IMR-90 (cell line): ENCODE data around the gene CCDC27. TPM values are rescaled to one million over a fixed set of nuclear protein-coding genes. Genes with fewer than 3 reads are reported as not detected.

Source experiments
- ATAC-seq: fragments of 200-7000 bp; cut with Tn5 transposase; 2 replicates; pipeline ENCODE4 v1.9.1; 2020; ENCODE audit warnings: low read depth, mild to moderate bottlenecking, moderate library complexity
- BruUV-seq: library from RNA; stranded (reverse); fragments of 400-500 nt; replicated peaks from 2 replicates; lab custom pipeline; 2021; lab: Mats Ljungman, UMichigan
- CTCF ChIA-PET: fragments of 300-600 bp; formaldehyde crosslinking; extraction: SDS; loops from one replicate; lab custom pipeline; 2021; ENCODE audit warnings: antibody characterized with exemption; lab: Yijun Ruan, JAX
- POLR2A ChIA-PET: fragments of 300-600 bp; sonication (Branson Sonifier 250); formaldehyde crosslinking; loops from one replicate; lab custom pipeline; 2022; ENCODE audit warnings: antibody characterized with exemption; ENCODE audit not compliant: unreplicated experiment; lab: Charles Lee
- DNase-seq: peaks from one replicate; pipeline ENCODE4 v3.0.0; 2013
- H2AFZ ChIP-seq: replicated peaks from 2 replicates; pipeline ENCODE3; 2013; ENCODE audit warnings: low read length, mild to moderate bottlenecking; ENCODE audit not compliant: poor library complexity
- H2AK5ac ChIP-seq: 2 replicates; pipeline ENCODE4 v1.6.1; 2013; ENCODE audit warnings: low read depth, low read length, inconsistent platforms
- H2AK9ac ChIP-seq: replicated peaks from 2 replicates; pipeline ENCODE3; 2013; ENCODE audit warnings: mild to moderate bottlenecking, low read depth, low read length, moderate library complexity; ENCODE audit not compliant: poor library complexity
- H2BK120ac ChIP-seq: 2 replicates; pipeline ENCODE4 v1.6.1; 2013; ENCODE audit warnings: low read depth, low read length, inconsistent platforms
- H2BK15ac ChIP-seq: 3 replicates; pipeline ENCODE4 v1.6.1; 2013; ENCODE audit warnings: low read depth, low read length, inconsistent platforms
- H2BK20ac ChIP-seq: 2 replicates; pipeline ENCODE4 v1.6.1; 2013; ENCODE audit warnings: low read depth, mild to moderate bottlenecking, inconsistent platforms, low read length, moderate library complexity
- H2BK5ac ChIP-seq: 2 replicates; pipeline ENCODE4 v1.6.1; 2013; ENCODE audit warnings: mild to moderate bottlenecking, low read depth, low read length, inconsistent platforms; ENCODE audit not compliant: poor library complexity, severe bottlenecking
- H3K14ac ChIP-seq: replicated peaks from 2 replicates; pipeline ENCODE4 v1.6.1; 2013; ENCODE audit warnings: low read depth, low read length, inconsistent platforms
- H3K18ac ChIP-seq: 2 replicates; pipeline ENCODE4 v1.6.1; 2013; ENCODE audit warnings: low read depth, low read length, control low read depth
- H3K23ac ChIP-seq: 2 replicates; pipeline ENCODE4 v1.6.1; 2013; ENCODE audit warnings: low read depth, low read length, inconsistent platforms
- H3K27ac ChIP-seq: 2 replicates; pipeline ENCODE4 v1.5.1; 2013; ENCODE audit warnings: mild to moderate bottlenecking, control low read depth, low read length; ENCODE audit not compliant: insufficient read depth
- H3K27me3 ChIP-seq: 2 replicates; pipeline ENCODE4 v1.6.1; 2013; ENCODE audit warnings: low read length; ENCODE audit not compliant: control insufficient read depth, insufficient read depth
- H3K36me3 ChIP-seq: 2 replicates; pipeline ENCODE4 v1.6.1; 2013; ENCODE audit warnings: low read length, mixed read lengths; ENCODE audit not compliant: control insufficient read depth, insufficient read depth
- H3K4ac ChIP-seq: 2 replicates; pipeline ENCODE4 v1.6.1; 2013; ENCODE audit warnings: low read depth, low read length, inconsistent platforms
- H3K4me1 ChIP-seq: 2 replicates; pipeline ENCODE4 v1.6.1; 2013; ENCODE audit warnings: low read length, mixed read lengths; ENCODE audit not compliant: control insufficient read depth, insufficient read depth
- H3K4me2 ChIP-seq: 2 replicates; pipeline ENCODE4 v1.6.1; 2013; ENCODE audit warnings: low read depth, mild to moderate bottlenecking, control low read depth, low read length, moderate library complexity
- H3K4me3 ChIP-seq: 2 replicates; pipeline ENCODE4 v1.5.1; 2013; ENCODE audit warnings: low read depth, mild to moderate bottlenecking, control low read depth, low read length, moderate library complexity; ENCODE audit not compliant: insufficient read depth
- H3K56ac ChIP-seq: 2 replicates; pipeline ENCODE4 v1.6.1; 2013; ENCODE audit warnings: low read length, inconsistent platforms; ENCODE audit not compliant: insufficient read depth; ENCODE audit errors: extremely low read depth
- H3K79me1 ChIP-seq, 2 experiments: 2 replicates each; pipeline ENCODE4 v1.6.1; 2013; ENCODE audit warnings: low read length in 2 of 2, inconsistent platforms in 1 of 2, low read depth in 1 of 2
- H3K9ac ChIP-seq: 2 replicates; pipeline ENCODE4 v1.6.1; 2013; ENCODE audit warnings: low read depth, low read length, control low read depth
- H3K9me1 ChIP-seq: 2 replicates; pipeline ENCODE4 v1.6.1; 2013; ENCODE audit warnings: low read length, inconsistent platforms; ENCODE audit not compliant: insufficient read depth
- H3K9me3 ChIP-seq: 2 replicates; pipeline ENCODE4 v1.6.1; 2013; ENCODE audit warnings: low read length; ENCODE audit not compliant: control insufficient read depth, insufficient read depth
- H4K20me1 ChIP-seq: 2 replicates; pipeline ENCODE4 v1.6.1; 2013; ENCODE audit warnings: low read length, inconsistent platforms; ENCODE audit not compliant: insufficient read depth
- H4K5ac ChIP-seq: 2 replicates; pipeline ENCODE4 v1.6.1; 2013; ENCODE audit warnings: mild to moderate bottlenecking, low read depth, low read length, control low read depth
- H4K8ac ChIP-seq, 2 experiments: 2 replicates each; pipeline ENCODE4 v1.6.1; 2013; ENCODE audit warnings: low read depth in 2 of 2, low read length in 2 of 2, control low read depth in 1 of 2, inconsistent platforms in 1 of 2
- H4K91ac ChIP-seq: 2 replicates; pipeline ENCODE4 v1.6.1; 2013; ENCODE audit warnings: low read depth, low read length, inconsistent platforms; ENCODE audit not compliant: insufficient read depth
- CEBPB ChIP-seq: IDR thresholded peaks from 2 replicates; pipeline ENCODE4 v1.6.1; 2012; ENCODE audit warnings: low read depth, low read length, improper control_type of control experiment
- FOS ChIP-seq: fragments of 150-350 bp; IDR thresholded peaks from 2 replicates; pipeline ENCODE4 v1.6.1; 2016; ENCODE audit warnings: low read depth, low read length
- MXI1 ChIP-seq: IDR thresholded peaks from 2 replicates; pipeline ENCODE4 v1.6.1; 2012; ENCODE audit warnings: low read depth, mild to moderate bottlenecking, low read length, moderate library complexity, borderline replicate concordance
- WGBS, 2 experiments: methylation state at CpG; one replicate each; pipeline versions ENCODE4 v1.1.5 to v1.1.7; 2013; ENCODE audit warnings: missing lambda C conversion rate in 2 of 2; ENCODE audit not compliant: insufficient read length in 1 of 2; ENCODE audit errors: extremely low coverage in 2 of 2; 5-methylcytosine and 5-hydroxymethylcytosine counted together
- dilution Hi-C: fragments of 300-500 bp; cut with HindIII; formaldehyde crosslinking; loops from one replicate; pipeline ENCODE4 v1.14.3; 2018; ENCODE audit warnings: low sequenced_read_pairs; ENCODE audit not compliant: unreplicated experiment
- in situ Hi-C: fragments of 300-500 bp; cut with MboI; formaldehyde crosslinking; loops from 3 replicates; pipeline ENCODE4 v1.14.3; 2019; ENCODE audit warnings: low sequenced_read_pairs, inconsistent platforms, mixed read lengths
- intact Hi-C: fragments of 100-400 bp; cut with micrococcal nuclease; formaldehyde crosslinking; loops from 2 replicates; pipeline ENCODE4 v1.10.0; 2022
- microRNA-seq, 2 experiments: library from miRNA; stranded (forward) in 1 of 2; unstranded in 1 of 2; fragments of 10-50 nt in 1 of 2; fragments of <30 nt in 1 of 2; gene quantifications in 1 of 2; microRNA quantifications in 1 of 2; one replicate each; pipeline versions ENCODE3 to v1.1.0; 2013 to 2020; ENCODE audit not compliant: insufficient read depth in 1 of 2, insufficient read length in 1 of 2, unreplicated experiment in 1 of 2
- polyA plus RNA-seq, 3 experiments: library from polyadenylated mRNA; depleted of rRNA; stranded (reverse); fragments of >200 nt; gene quantifications; 2 replicates each; pipeline ENCODE4 v1.2.3, GENCODE V29; 2012; ENCODE audit warnings: low replicate concordance in 1 of 3
- small RNA-seq, 5 experiments: library from RNA; depleted of rRNA; stranded (forward); fragments of <200 nt; gene quantifications; one replicate each; pipeline ENCODE3, GENCODE V24; 2012
- total RNA-seq: library from RNA; depleted of rRNA; stranded (reverse); fragments of >200 nt; gene quantifications from 2 replicates; pipeline ENCODE4 v1.2.3, GENCODE V29; 2012; rRNA removed

CCDC27 gene
- total and polyA plus RNA-seq, 2 of the 4 experiments (the other 2 are of a cell fraction): not detected

DNA sequence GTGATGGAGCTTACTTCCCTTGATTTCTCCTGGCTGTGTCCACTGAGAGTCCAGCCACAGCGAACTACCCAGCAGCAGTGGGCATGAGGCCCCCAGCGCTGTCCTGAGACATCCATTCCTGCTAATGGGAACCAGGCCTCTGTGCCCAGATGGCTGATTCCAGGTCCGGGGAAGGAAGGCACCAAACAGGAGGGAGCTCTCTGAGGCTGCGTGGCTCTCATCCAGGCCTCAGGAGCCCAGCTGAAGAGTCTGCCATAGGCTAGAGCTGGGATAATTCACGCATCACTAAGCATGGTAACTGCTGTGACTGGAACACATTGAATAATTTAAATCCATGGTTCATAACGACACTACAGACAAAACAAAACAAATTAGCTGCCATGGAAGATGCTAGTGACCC is 68.8 kb downstream of the CCDC27 start:
- H3K36me3 ChIP-seq: peaks cover 45% of the 10 kb centered on the region
- H2AK5ac ChIP-seq: no peak overlapping the region
- H3K9me1 ChIP-seq: no peaks in the 10 kb centered on the region
- no peak overlapping the region for H2AK9ac ChIP-seq
- no peak overlapping the region for H2BK5ac ChIP-seq
- no peak overlapping the region for H4K91ac ChIP-seq
- DNase-seq: no peak
- no peak overlapping the region for H2BK20ac ChIP-seq
- intact Hi-C loops: no loop called here
- no peak overlapping the region for H3K4ac ChIP-seq
- no peaks in the 10 kb centered on the region for H3K27me3 ChIP-seq
- BruUV-seq: no TSS peak
- H3K56ac ChIP-seq: no peak overlapping the region
- no peaks in the 10 kb centered on the region for H3K79me1 ChIP-seq
- H3K14ac ChIP-seq: no peak overlapping the region
- no peak overlapping the region for H3K23ac ChIP-seq
- H2BK120ac ChIP-seq: no peak overlapping the region
- H2AFZ ChIP-seq: no peak overlapping the region
- H3K4me3 ChIP-seq: no peak overlapping the region
- no peaks in the 10 kb centered on the region for H3K4me1 ChIP-seq
- no peak overlapping the region for H3K9ac ChIP-seq
- H3K27ac ChIP-seq: no peak overlapping the region
- H4K20me1 ChIP-seq: no peaks in the 10 kb centered on the region
- H3K9me3 ChIP-seq: no peaks in the 10 kb centered on the region
- in situ Hi-C loops: no loop called here
- 100% methylated on average over 2 of the region's 6 CpGs; no CpG with 5 or more reads in 1 of the 2 experiments for WGBS, 2 experiments
- H2BK15ac ChIP-seq: no peak overlapping the region
- no peak for ATAC-seq
- H4K8ac ChIP-seq: no peak overlapping the region
- no peak overlapping the region for H3K18ac ChIP-seq
- POLR2A ChIA-PET: no interaction called here
- TF ChIP-seq MXI1 (no peak), CEBPB (no peak), FOS (no peak)
- CTCF ChIA-PET: no interaction called here
- H4K5ac ChIP-seq: no peak overlapping the region
- H3K4me2 ChIP-seq: no peak overlapping the region
- dilution Hi-C loops: no loop called here

Small RNA genes within 50 kb of the gene (microRNA-seq; reads per million reads assigned to microRNA genes)
- not detected for gene RF02197 (ENCODE audit: insufficient read depth, insufficient read length)
- not detected for gene RN7SL574P (ENCODE audit: insufficient read depth, insufficient read length)

Small RNA genes within 50 kb of the gene (small RNA-seq; reads per million reads assigned to genes)
- 0 reads per million in 5 experiments for gene RF02197
- gene RN7SL574P: 0 reads per million in 5 experiments

Other genes starting within 250 kb of the CCDC27 start
- gene MEGF6, start 140.9 kb upstream of the CCDC27 start, total RNA-seq: 0.56 and 0.72 TPM in 2 replicates
- gene MEGF6, start 140.9 kb upstream of the CCDC27 start, polyA plus RNA-seq (2012; rRNA removed): 4.1 and 5.4 TPM in 2 replicates
- gene TPRG1L, start 127.4 kb upstream of the CCDC27 start, total RNA-seq: 25.3 and 25.6 TPM in 2 replicates
- gene TPRG1L, start 127.4 kb upstream of the CCDC27 start, polyA plus RNA-seq (2012; rRNA removed): 38.1 and 39.5 TPM in 2 replicates
- 9.2 and 10.8 TPM in 2 replicates for gene WRAP73, start 102.3 kb upstream of the CCDC27 start, total RNA-seq
- gene WRAP73, start 102.3 kb upstream of the CCDC27 start, polyA plus RNA-seq (2012; rRNA removed): 23.6 and 24.4 TPM in 2 replicates
- not detected in 2 replicates for gene TP73, start 99.9 kb upstream of the CCDC27 start, total RNA-seq
- gene TP73, start 99.9 kb upstream of the CCDC27 start, polyA plus RNA-seq (2012; rRNA removed): 0.10 TPM in 1 of 2 replicates, not detected in the other
- gene SMIM1, start 20.3 kb downstream of the CCDC27 start, total RNA-seq: 0.90 and 1.9 TPM in 2 replicates
- 3.4 and 7.6 TPM in 2 replicates for gene SMIM1, start 20.3 kb downstream of the CCDC27 start, polyA plus RNA-seq (2012; rRNA removed)
- gene LRRC47, start 44.0 kb downstream of the CCDC27 start, total RNA-seq: 15.2 and 23.1 TPM in 2 replicates
- 19.2 and 19.7 TPM in 2 replicates for gene LRRC47, start 44.0 kb downstream of the CCDC27 start, polyA plus RNA-seq (2012; rRNA removed)
- 14.3 and 20.0 TPM in 2 replicates for gene CEP104, start 104.8 kb downstream of the CCDC27 start, total RNA-seq
- 17.5 and 17.9 TPM in 2 replicates for gene CEP104, start 104.8 kb downstream of the CCDC27 start, polyA plus RNA-seq (2012; rRNA removed)
- 6.7 and 7.3 TPM in 2 replicates for gene DFFB, start 105.0 kb downstream of the CCDC27 start, total RNA-seq
- 6.5 and 8.2 TPM in 2 replicates for gene DFFB, start 105.0 kb downstream of the CCDC27 start, polyA plus RNA-seq (2012; rRNA removed)
- gene C1orf174, start 147.8 kb downstream of the CCDC27 start, total RNA-seq: 45.7 and 49.7 TPM in 2 replicates
- 22.5 and 26.7 TPM in 2 replicates for gene C1orf174, start 147.8 kb downstream of the CCDC27 start, polyA plus RNA-seq (2012; rRNA removed)